GM19328 (cell line): ENCODE data around the gene NDUFB6.
"Not testable (repeated sequence)": the region's sequence is repeated elsewhere in the genome, so short reads cannot be mapped to it uniquely, and the experiment has no call there.

ENCODE experiments used
- ATAC-seq: cut with Tn5 transposase; IDR thresholded peaks from one replicate; pipeline ENCODE4 v1.9.1; 2021; ENCODE audit warnings: mild to moderate bottlenecking, moderate library complexity; ENCODE audit not compliant: unreplicated experiment

NDUFB6 gene

GRCh38 chr9:32524892-32525708 lies 47.9 kb downstream of the NDUFB6 start:
- peak; percentile 23 for ATAC-seq

- not testable (repeated sequence) for ATAC-seq
Measured at GRCh38 chr9:32524558-32524891, 48.4 kb downstream of the NDUFB6 start.

- no peak for ATAC-seq
Measured at GRCh38 chr9:32523910-32524309, 49.0 kb downstream of the NDUFB6 start.

- ATAC-seq = no peak
Measured at GRCh38 chr9:32518276-32518675, 54.7 kb downstream of the NDUFB6 start.

GRCh38 chr9:32516241-32516640 lies 56.7 kb downstream of the NDUFB6 start:
- no peak for ATAC-seq

GRCh38 chr9:32508728-32509127 lies 64.2 kb downstream of the NDUFB6 start:
- ATAC-seq = no peak

- no peak for ATAC-seq
Measured at GRCh38 chr9:32503008-32503407, 70.0 kb downstream of the NDUFB6 start.
